A549 treated with GW870086 at 1 μM for 4 hours (cell line): ENCODE results near the gene CDH10. TPM values are rescaled to one million over a fixed set of nuclear protein-coding genes. Genes with fewer than 3 reads are reported as not detected.

Experiments used
- total RNA-seq: library from RNA; stranded (reverse); fragments of 200-300 nt; extraction: Qiagen RNA extraction; gene quantifications from 5 replicates; pipeline ENCODE4 v1.2.3, GENCODE V29; 2022; ENCODE audit warnings: low read depth

CDH10 gene
- total RNA-seq, result 0.09 to 0.20 TPM (median 0.13 TPM) in 5 replicates

GRCh38 chr5:24644761-24645160, at the start of gene CDH10:
CDH10 (minus strand) TSS chr5:24644978; CDS start chr5:24593490, 51,488 bp downstream.

